SK-N-SH (cell line): ENCODE data around the gene PARVG. TPM values are rescaled to one million over a fixed set of nuclear protein-coding genes. Genes with fewer than 3 reads are reported as not detected.

Experiments
- CTCF ChIA-PET: fragments of 300-600, 350-600 bp; formaldehyde crosslinking; extraction: SDS; loops from one replicate; lab custom pipeline; 2021; lab: Yijun Ruan, JAX
- POLR2A ChIA-PET: fragments of 350-600 bp; sonication (Branson Sonifier 250); formaldehyde crosslinking; extraction: SDS; loops from one replicate; lab custom pipeline; 2020; ENCODE audit warnings: antibody characterized with exemption, inconsistent platforms; lab: Yijun Ruan, JAX
- DNase-seq: peaks from one replicate; pipeline ENCODE4 v3.0.0; 2012
- H2AFZ ChIP-seq: fragments of 200-600 bp; sonication (generic); 2 replicates; pipeline ENCODE4 v1.8.1; 2016; ENCODE audit warnings: antibody characterized with exemption, mild to moderate bottlenecking, low read depth
- H3F3A ChIP-seq: fragments of 200-600 bp; sonication (generic); replicated peaks from 2 replicates; pipeline ENCODE3; 2016; ENCODE audit warnings: antibody characterized with exemption, mild to moderate bottlenecking; ENCODE audit not compliant: insufficient read depth
- H3K27ac ChIP-seq, 2 experiments: fragments of 200-500 bp in 1 of 2; fragments of 200-600 bp in 1 of 2; sonication (Bioruptor generic) in 1 of 2; sonication (generic), shearing (Covaris generic) in 1 of 2; 2 replicates each; pipeline versions ENCODE4 v1.5.1 to v1.6.1; 2014 to 2016; ENCODE audit warnings: low read depth in 2 of 2, inconsistent platforms in 1 of 2, low read length in 1 of 2, mild to moderate bottlenecking in 1 of 2, mixed read lengths in 1 of 2
- H3K27me3 ChIP-seq: fragments of 200-600 bp; sonication (generic), shearing (Covaris generic); 2 replicates; pipeline ENCODE4 v1.6.1; 2016; ENCODE audit warnings: mixed run types; ENCODE audit not compliant: insufficient read depth
- H3K36me3 ChIP-seq, 2 experiments: fragments of 200-500 bp in 1 of 2; fragments of 200-600 bp in 1 of 2; sonication (Bioruptor generic) in 1 of 2; sonication (generic) in 1 of 2; replicated peaks in 1 of 2; 2 replicates each; pipeline versions ENCODE3 to v1.5.1; 2014 to 2016; ENCODE audit warnings: low read length in 1 of 2, mild to moderate bottlenecking in 1 of 2; ENCODE audit not compliant: insufficient read depth in 2 of 2, control insufficient read depth in 1 of 2
- H3K4me1 ChIP-seq, 2 experiments: fragments of 200-500 bp in 1 of 2; fragments of 200-600 bp in 1 of 2; sonication (Bioruptor generic) in 1 of 2; sonication (generic), shearing (Covaris generic) in 1 of 2; 2 replicates each; pipeline versions ENCODE4 v1.5.1 to v1.6.1; 2014 to 2016; ENCODE audit warnings: low read depth in 1 of 2, low read length in 1 of 2, mixed run types in 1 of 2; ENCODE audit not compliant: insufficient read depth in 2 of 2, control insufficient read depth in 1 of 2
- H3K4me2 ChIP-seq: fragments of 200-600 bp; sonication (generic), shearing (Covaris generic); 2 replicates; pipeline ENCODE4 v1.6.1; 2017; ENCODE audit warnings: mixed run types
- H3K4me3 ChIP-seq, 2 experiments: fragments of 200-500 bp in 1 of 2; fragments of 200-600 bp in 1 of 2; sonication (Bioruptor generic) in 1 of 2; sonication (generic), shearing (Covaris generic) in 1 of 2; 2 replicates each; pipeline versions ENCODE4 v1.5.1 to v1.8.1; 2014 to 2016; ENCODE audit warnings: low read depth in 2 of 2, inconsistent platforms in 1 of 2, low read length in 1 of 2, mild to moderate bottlenecking in 1 of 2, mixed read lengths in 1 of 2, moderate library complexity in 1 of 2
- H3K79me2 ChIP-seq: fragments of 200-600 bp; sonication (generic); 2 replicates; pipeline ENCODE4 v1.8.1; 2017; ENCODE audit warnings: mild to moderate bottlenecking; ENCODE audit not compliant: insufficient read depth
- H3K9ac ChIP-seq: fragments of 200-600 bp; sonication (generic); 2 replicates; pipeline ENCODE4 v1.6.1; 2017; ENCODE audit warnings: mixed run types
- H3K9me2 ChIP-seq: fragments of 200-600 bp; sonication (generic); 2 replicates; pipeline ENCODE4 v1.6.1; 2017; ENCODE audit warnings: mixed run types
- H3K9me3 ChIP-seq: fragments of 200-600 bp; sonication (generic); 2 replicates; pipeline ENCODE4 v1.6.1; 2017; ENCODE audit warnings: mixed run types, mild to moderate bottlenecking, moderate library complexity
- H4K20me1 ChIP-seq: fragments of 200-600 bp; sonication (generic); 2 replicates; pipeline ENCODE4 v1.6.1; 2017; ENCODE audit warnings: mild to moderate bottlenecking, mixed run types; ENCODE audit not compliant: insufficient read depth
- ELF1 ChIP-seq: IDR thresholded peaks from 2 replicates; pipeline ENCODE4 v1.4.0; 2012
- MXI1 ChIP-seq: IDR thresholded peaks from 2 replicates; pipeline ENCODE4 v1.6.1; 2012; ENCODE audit warnings: mild to moderate bottlenecking, low read depth, low read length, improper control_type of control experiment
- PBX3 ChIP-seq: IDR thresholded peaks from 2 replicates; pipeline ENCODE4; 2012
- RAD21 ChIP-seq: IDR thresholded peaks from 2 replicates; pipeline ENCODE4 v1.6.1; 2012; ENCODE audit warnings: mild to moderate bottlenecking, low read length
- SIN3A ChIP-seq: IDR thresholded peaks from 2 replicates; pipeline ENCODE4 v1.6.1; 2012; ENCODE audit warnings: low read depth, mild to moderate bottlenecking, low read length, moderate library complexity, borderline replicate concordance
- SMC3 ChIP-seq: IDR thresholded peaks from 2 replicates; pipeline ENCODE4 v1.6.1; 2012; ENCODE audit warnings: low read depth, low read length, improper control_type of control experiment
- TAF1 ChIP-seq: IDR thresholded peaks from 2 replicates; pipeline ENCODE4 v1.6.1; 2012; ENCODE audit warnings: low read depth, mild to moderate bottlenecking, low read length, moderate library complexity, borderline replicate concordance
- WGBS: methylation state at CpG from one replicate; pipeline ENCODE4 v1.1.6; 2017; ENCODE audit warnings: low lambda C conversion rate; 5-methylcytosine and 5-hydroxymethylcytosine counted together
- polyA plus RNA-seq, 3 experiments: library from polyadenylated mRNA; depleted of rRNA; stranded (reverse); fragments of >200 nt; gene quantifications; 2 replicates each; pipeline ENCODE4 v1.2.3, GENCODE V29; 2012
- TF ChIP-seq, protein P1 (sequence below): IDR thresholded peaks from 2 replicates; pipeline ENCODE4 v1.6.1; 2012; ENCODE audit warnings: mild to moderate bottlenecking, low read depth, low read length, moderate library complexity

PARVG gene
- polyA plus RNA-seq, 1 of the 3 experiments (the other 2 are of a cell fraction), result 0.05 TPM

GRCh38 chr22:44207173-44207980 lies 26.7 kb downstream of the PARVG start (continued):
- no peak for TF ChIP-seq PBX3
- no peak for TF ChIP-seq ELF1

- no peaks in the 10 kb centered on the region for H4K20me1 ChIP-seq
- H3F3A ChIP-seq, result no peaks in the 10 kb centered on the region
- no peak for DNase-seq
- POLR2A ChIA-PET, result no interaction called here
- TF ChIP-seq RAD21 (no peak), SIN3A (no peak), PBX3 (no peak), MXI1 (no peak), TAF1 (no peak), SMC3 (no peak)
- TF ChIP-seq, protein P1, sequence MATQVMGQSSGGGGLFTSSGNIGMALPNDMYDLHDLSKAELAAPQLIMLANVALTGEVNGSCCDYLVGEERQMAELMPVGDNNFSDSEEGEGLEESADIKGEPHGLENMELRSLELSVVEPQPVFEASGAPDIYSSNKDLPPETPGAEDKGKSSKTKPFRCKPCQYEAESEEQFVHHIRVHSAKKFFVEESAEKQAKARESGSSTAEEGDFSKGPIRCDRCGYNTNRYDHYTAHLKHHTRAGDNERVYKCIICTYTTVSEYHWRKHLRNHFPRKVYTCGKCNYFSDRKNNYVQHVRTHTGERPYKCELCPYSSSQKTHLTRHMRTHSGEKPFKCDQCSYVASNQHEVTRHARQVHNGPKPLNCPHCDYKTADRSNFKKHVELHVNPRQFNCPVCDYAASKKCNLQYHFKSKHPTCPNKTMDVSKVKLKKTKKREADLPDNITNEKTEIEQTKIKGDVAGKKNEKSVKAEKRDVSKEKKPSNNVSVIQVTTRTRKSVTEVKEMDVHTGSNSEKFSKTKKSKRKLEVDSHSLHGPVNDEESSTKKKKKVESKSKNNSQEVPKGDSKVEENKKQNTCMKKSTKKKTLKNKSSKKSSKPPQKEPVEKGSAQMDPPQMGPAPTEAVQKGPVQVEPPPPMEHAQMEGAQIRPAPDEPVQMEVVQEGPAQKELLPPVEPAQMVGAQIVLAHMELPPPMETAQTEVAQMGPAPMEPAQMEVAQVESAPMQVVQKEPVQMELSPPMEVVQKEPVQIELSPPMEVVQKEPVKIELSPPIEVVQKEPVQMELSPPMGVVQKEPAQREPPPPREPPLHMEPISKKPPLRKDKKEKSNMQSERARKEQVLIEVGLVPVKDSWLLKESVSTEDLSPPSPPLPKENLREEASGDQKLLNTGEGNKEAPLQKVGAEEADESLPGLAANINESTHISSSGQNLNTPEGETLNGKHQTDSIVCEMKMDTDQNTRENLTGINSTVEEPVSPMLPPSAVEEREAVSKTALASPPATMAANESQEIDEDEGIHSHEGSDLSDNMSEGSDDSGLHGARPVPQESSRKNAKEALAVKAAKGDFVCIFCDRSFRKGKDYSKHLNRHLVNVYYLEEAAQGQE, result no peak
- H3K4me3 ChIP-seq, result no peak overlapping the region
- CTCF ChIA-PET, result interaction anchor here (0.8 to 1.8 kb wide), 2 partner anchors 11 to 55 kb away, joined by 3 to 5 read pairs; no protein-coding TSS in a partner anchor
- H3K27me3 ChIP-seq, result no peaks in the 10 kb centered on the region
- no peak overlapping the region for H3K4me2 ChIP-seq
- no peak overlapping the region for H3K9ac ChIP-seq
- no peaks in the 10 kb centered on the region for H3K36me3 ChIP-seq
- no peaks in the 10 kb centered on the region; a peak in 1 of 4 replicates for H3K4me1 ChIP-seq
- H3K9me2 ChIP-seq, result no peaks in the 10 kb centered on the region
- H3K27ac ChIP-seq, result no peak overlapping the region
- H2AFZ ChIP-seq, result no peak overlapping the region
- no peaks in the 10 kb centered on the region; the same call in 1 of the 2 replicates for H3K9me3 ChIP-seq
- 67% methylated on average over 4 of the region's 4 CpGs for WGBS
- no peaks in the 10 kb centered on the region for H3K79me2 ChIP-seq
These were observed 27.2 kb downstream of the PARVG start for GRCh38 chr22:44207981-44208317.
